ENCODE measurements around the gene ASCC3. TPM values are rescaled to one million over a fixed set of nuclear protein-coding genes. Genes with fewer than 3 reads are reported as not detected.
A peak's percentile ranks its signal among the peaks of the same experiment; 100 is the strongest.

ASCC3 gene
- total and polyA plus RNA-seq, 2 of the 4 experiments (the other 2 are of a cell fraction): 25.8 to 104 TPM

DNA sequence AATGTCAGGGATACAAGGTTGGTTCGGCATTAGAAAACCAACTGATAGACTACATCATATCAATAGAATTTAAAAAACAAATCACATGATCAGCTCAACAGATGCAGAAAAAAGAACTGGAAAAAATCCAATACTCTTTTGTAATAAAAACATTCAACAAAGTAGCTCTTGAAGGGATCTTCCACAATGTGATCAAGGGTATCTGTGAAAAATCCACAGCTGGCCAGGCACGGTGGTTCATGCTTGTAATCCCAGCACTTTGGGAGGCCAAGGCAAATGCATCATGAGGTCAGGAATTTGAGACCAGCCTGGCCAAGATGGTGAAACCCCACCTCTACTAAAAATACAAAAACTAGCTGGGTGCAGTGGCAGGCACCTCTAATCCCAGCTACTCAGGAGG lies 63.1 kb downstream of the ASCC3 start:
- Histone ChIP-seq H2BK15ac (ENCODE audit: low read depth, low read length) (no peak overlapping the region), H3K27ac (ENCODE audit: insufficient read depth, low read length) (no peak overlapping the region), H3K4me1 (ENCODE audit: control insufficient read depth, insufficient read depth, low read length) (0 out of 2 replicates have a peak, but pooled peaks cover 2% of the 10 kb centered on the region), H3K56ac (ENCODE audit: extremely low read depth, insufficient read depth, low read length) (no peak overlapping the region), H2BK20ac (ENCODE audit: low read depth, low read length) (no peak overlapping the region), H3K18ac (ENCODE audit: low read depth, low read length) (no peak overlapping the region), H3K14ac (replicated peaks; ENCODE audit: low read depth, low read length) (no peak overlapping the region), H3K4me3 (ENCODE audit: insufficient read depth, low read depth, low read length) (no peak overlapping the region), H2AFZ (replicated peaks; ENCODE audit: low read length, poor library complexity) (no peak overlapping the region), H2AK5ac (ENCODE audit: low read depth, low read length) (no peak overlapping the region), H2AK9ac (replicated peaks; ENCODE audit: low read depth, low read length, poor library complexity) (no peak overlapping the region), H3K9me3 (ENCODE audit: control insufficient read depth, insufficient read depth, low read length) (no peaks in the 10 kb centered on the region; the same call in 1 of the 2 replicates), H3K36me3 (ENCODE audit: control insufficient read depth, insufficient read depth, low read length) (0 out of 2 replicates have a peak, but pooled peaks cover under 1% of the 10 kb centered on the region), H4K91ac (ENCODE audit: insufficient read depth, low read depth, low read length) (no peak overlapping the region), H3K9me1 (ENCODE audit: insufficient read depth, low read length) (no peaks in the 10 kb centered on the region), H4K8ac (ENCODE audit: low read depth in 2 of 2, low read length in 2 of 2) (no peak overlapping the region), H3K4me2 (ENCODE audit: low read depth, low read length) (no peak overlapping the region), H3K9ac (ENCODE audit: low read depth, low read length) (no peak overlapping the region), H3K4ac (ENCODE audit: low read depth, low read length) (no peak overlapping the region), H4K5ac (ENCODE audit: low read depth, low read length) (no peak overlapping the region), H3K79me1 (ENCODE audit: low read depth in 1 of 2, low read length in 2 of 2) (peaks cover 19% of the 10 kb centered on the region in 2 experiments), H2BK5ac (ENCODE audit: low read depth, low read length, poor library complexity, severe bottlenecking) (no peak overlapping the region), H4K20me1 (ENCODE audit: insufficient read depth, low read length) (peaks cover 3% of the 10 kb centered on the region; the same call in 1 of the 2 replicates), H3K27me3 (ENCODE audit: control insufficient read depth, insufficient read depth, low read length) (no peaks in the 10 kb centered on the region), H2BK120ac (ENCODE audit: low read depth, low read length) (no peak overlapping the region), H3K23ac (ENCODE audit: low read depth, low read length) (no peak overlapping the region)
- dilution Hi-C loops (cut with HindIII; ENCODE audit: low sequenced_read_pairs, unreplicated experiment): no loop called here
- DNase-seq: peak; percentile 13
- WGBS, 2 experiments (ENCODE audit: extremely low coverage in 2 of 2, insufficient read length in 1 of 2): no CpG with 5 or more reads among the region's 2 CpGs
- CTCF ChIA-PET: interaction anchor here (0.7 kb wide), 1 partner anchor 497 kb away, joined by 3 read pairs; no protein-coding TSS in a partner anchor
- POLR2A ChIA-PET (ENCODE audit: unreplicated experiment): no interaction called here
- TF ChIP-seq RCOR1 (IDR thresholded peaks at IDR 0.05; ENCODE audit: insufficient replicate concordance, low read length) (no peak), CTCF (conservative IDR thresholded peaks at IDR 0.05; ENCODE audit: low read depth, low read length) (no peak)
- ATAC-seq (ENCODE audit: low read depth): no peak
- no TSS peak for BruUV-seq (replicated peaks)
- intact Hi-C loops (cut with micrococcal nuclease): no loop called here
- in situ Hi-C loops (cut with MboI; ENCODE audit: low sequenced_read_pairs): no loop called here
